IPS DF 4.7 (cell line): ENCODE results near the gene KRTCAP2.
"Not testable (repeated sequence)": the region's sequence is repeated elsewhere in the genome, so short reads cannot be mapped to it uniquely, and the experiment has no call there.

Experiments
- DNase-seq: peaks from one replicate; pipeline ENCODE4 v3.0.0-alpha.2; 2013; ENCODE audit warnings: low spot score; ENCODE audit errors: extremely low read depth

KRTCAP2 gene

GRCh38 chr1:155168456-155169210 is 4.5 kb downstream of the KRTCAP2 start:
- DNase-seq: no peak

GRCh38 chr1:155168105-155168445 is 5.0 kb downstream of the KRTCAP2 start:
- DNase-seq: not testable (repeated sequence)

GRCh38 chr1:155167166-155168104 is 5.7 kb downstream of the KRTCAP2 start:
- peak; percentile 92 for DNase-seq

- DNase-seq: no peak
Measured at GRCh38 chr1:155166471-155167165, 6.5 kb downstream of the KRTCAP2 start.

- DNase-seq: no peak
Measured at GRCh38 chr1:155166051-155166470, 7.0 kb downstream of the KRTCAP2 start.

- not testable (repeated sequence) for DNase-seq
Measured at GRCh38 chr1:155164625-155165024, 8.5 kb downstream of the KRTCAP2 start.

GRCh38 chr1:155163785-155164184 is 9.3 kb downstream of the KRTCAP2 start:
- not testable (repeated sequence) for DNase-seq

- not testable (repeated sequence) for DNase-seq
Measured at GRCh38 chr1:155162631-155163030, 10.5 kb downstream of the KRTCAP2 start.

- DNase-seq: no peak
Measured at GRCh38 chr1:155160128-155160527, 13.0 kb downstream of the KRTCAP2 start.

GRCh38 chr1:155158991-155159390 is 14.1 kb downstream of the KRTCAP2 start:
- no peak for DNase-seq

- not testable (repeated sequence) for DNase-seq
Measured at GRCh38 chr1:155155996-155156643, 17.0 kb downstream of the KRTCAP2 start.

GRCh38 chr1:155145491-155145890 is 27.6 kb downstream of the KRTCAP2 start:
- DNase-seq: no peak

GRCh38 chr1:155141749-155142148 is 31.4 kb downstream of the KRTCAP2 start:
- DNase-seq: no peak

- no peak for DNase-seq
Measured at GRCh38 chr1:155140630-155140953, 32.5 kb downstream of the KRTCAP2 start.

GRCh38 chr1:155139895-155140629 is 33.0 kb downstream of the KRTCAP2 start, which contains the start of gene DPM3:
TSS of gene DPM3 (minus strand) at chr1:155140531. CDS start at chr1:155140240, 291 bp downstream.
- DNase-seq: no peak

- no peak for DNase-seq
Measured at GRCh38 chr1:155137154-155137949, 35.8 kb downstream of the KRTCAP2 start.

- DNase-seq: no peak
Measured at GRCh38 chr1:155136748-155137147, 36.4 kb downstream of the KRTCAP2 start.

- DNase-seq: no peak
Measured at GRCh38 chr1:155135415-155136028, 37.6 kb downstream of the KRTCAP2 start, which contains the start of gene SLC50A1. TSS of gene SLC50A1 (plus strand) at chr1:155135852. CDS start at chr1:155135912, 60 bp downstream.

GRCh38 chr1:155134880-155135414 is 38.2 kb downstream of the KRTCAP2 start:
- no peak for DNase-seq
